Muscle layer of duodenum (tissue), 2 donors: Measurements from ENCODE around the gene MEGF8.

Experiments
- H3K27ac ChIP-seq: one replicate; pipeline ENCODE4 v1.7.0; 2013; ENCODE audit warnings: mild to moderate bottlenecking, low read length
- H3K27me3 ChIP-seq: one replicate; pipeline ENCODE4 v1.7.0; 2013; ENCODE audit warnings: low read depth, mild to moderate bottlenecking, control low read depth, low read length
- H3K36me3 ChIP-seq, 2 donors: one replicate each; pipeline ENCODE4 v1.7.0; 2013; ENCODE audit warnings: low read length in 2 of 2, control low read depth in 1 of 2, mild to moderate bottlenecking in 1 of 2; ENCODE audit not compliant: insufficient read depth in 2 of 2, control insufficient read depth in 1 of 2
- H3K4me1 ChIP-seq, 2 donors: one replicate each; pipeline ENCODE4 v1.7.0; 2013; ENCODE audit warnings: low read length in 2 of 2, mild to moderate bottlenecking in 2 of 2, control low read depth in 1 of 2, moderate library complexity in 1 of 2; ENCODE audit not compliant: insufficient read depth in 2 of 2, control insufficient read depth in 1 of 2
- H3K4me3 ChIP-seq, 2 donors: one replicate each; pipeline ENCODE4 v1.7.0; 2013; ENCODE audit warnings: low read length in 2 of 2, low read depth in 1 of 2, mild to moderate bottlenecking in 1 of 2
- H3K9me3 ChIP-seq, 2 donors: one replicate each; pipeline ENCODE4 v1.7.0; 2013; ENCODE audit warnings: low read length in 2 of 2, control low read depth in 1 of 2, mild to moderate bottlenecking in 1 of 2; ENCODE audit not compliant: control insufficient read depth in 1 of 2
- donor health status: healthy.

MEGF8 gene

GRCh38 chr19:42424345-42424707 is 98.9 kb downstream of the MEGF8 start:
- Histone ChIP-seq H3K27me3 (no peaks in the 10 kb centered on the region), H3K27ac (no peak overlapping the region), H3K9me3 (no peaks in the 10 kb centered on the region), H3K36me3 (no peaks in the 10 kb centered on the region), H3K4me1 (peaks cover 0 to 26% of the 10 kb centered on the region in 2 donors), H3K4me3 (peak overlapping the region in 1 of 2 donors; percentile 66)

- Histone ChIP-seq H3K4me1 (peaks cover 0 to 26% of the 10 kb centered on the region in 2 donors), H3K27ac (no peak overlapping the region), H3K4me3 (no peak overlapping the region), H3K9me3 (no peaks in the 10 kb centered on the region), H3K36me3 (no peaks in the 10 kb centered on the region), H3K27me3 (no peaks in the 10 kb centered on the region)
These were observed 99.3 kb downstream of the MEGF8 start for GRCh38 chr19:42424712-42425131.

DNA sequence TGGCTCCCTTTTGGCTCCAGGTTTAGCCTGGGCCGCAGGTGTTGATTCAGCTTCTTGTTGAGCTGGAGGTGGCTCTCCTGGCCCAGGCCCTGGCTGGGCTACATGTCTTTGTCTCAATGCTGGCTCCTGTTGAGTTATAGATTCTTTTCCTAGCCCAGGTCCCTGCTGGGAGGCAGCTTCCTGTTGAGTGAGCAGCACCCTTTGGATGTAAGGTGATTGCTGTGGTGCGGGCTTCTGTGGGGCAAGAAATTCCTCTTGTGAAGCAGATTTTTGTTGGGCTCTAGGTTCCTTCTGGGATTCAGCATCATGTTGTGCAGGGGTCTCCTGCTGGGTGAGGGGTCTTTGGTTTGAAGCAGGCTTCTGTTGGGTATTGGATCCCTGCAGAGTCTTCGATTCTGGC is 101.2 kb downstream of the MEGF8 start:
- Histone ChIP-seq H3K27me3 (no peaks in the 10 kb centered on the region), H3K9me3 (no peaks in the 10 kb centered on the region), H3K27ac (no peak overlapping the region), H3K4me1 (peaks cover 0 to 20% of the 10 kb centered on the region in 2 donors), H3K36me3 (no peaks in the 10 kb centered on the region), H3K4me3 (no peak overlapping the region)

DNA sequence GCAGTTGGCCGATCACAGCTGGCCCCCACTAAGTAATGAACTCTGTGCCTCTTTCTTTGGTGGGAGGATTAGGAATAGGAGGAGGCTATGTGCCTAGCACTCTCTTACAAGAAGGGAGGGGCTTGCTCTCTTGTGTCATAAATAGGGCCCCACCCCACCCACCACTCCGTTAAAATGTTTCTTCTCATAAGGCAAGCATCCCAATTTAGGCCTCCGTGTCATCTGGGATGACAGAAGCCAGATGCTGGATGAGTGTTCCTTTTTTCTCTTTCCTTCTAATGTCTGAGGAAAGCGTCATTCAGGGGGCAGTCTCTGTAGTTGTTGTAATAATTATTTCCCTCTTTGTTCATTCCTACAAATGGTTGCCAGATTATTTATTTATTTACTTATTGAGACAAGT is 101.9 kb downstream of the MEGF8 start, which contains the start of gene LIPE:
Gene LIPE, minus strand, starts transcription at position 76 of the 400 bp plus-strand sequence. CDS start 239 bp downstream, outside the sequence.
- no peak within 1 kb of the TSS for H3K27ac ChIP-seq
- H3K36me3 ChIP-seq, result no peaks in the 10 kb centered on the region
- peaks cover 0 to 14% of the 10 kb centered on the region in 2 donors for H3K4me1 ChIP-seq
- no peaks in the 10 kb centered on the region for H3K27me3 ChIP-seq
- no peaks in the 10 kb centered on the region for H3K9me3 ChIP-seq
- no peak within 1 kb of the TSS for H3K4me3 ChIP-seq
